Stimulated activated naive CD4-positive, alpha-beta T cell (primary cell): Measurements from ENCODE around the gene LINC00632.
A peak's percentile ranks its signal among the peaks of the same experiment; 100 is the strongest.
"Not testable (repeated sequence)": the region's sequence is repeated elsewhere in the genome, so short reads cannot be mapped to it uniquely, and the experiment has no call there.

Experiments used
- DNase-seq, 6 experiments: peaks; one replicate each; lab custom pipeline; 2025; lab: John Stamatoyannopoulos, UW

LINC00632 gene

DNA sequence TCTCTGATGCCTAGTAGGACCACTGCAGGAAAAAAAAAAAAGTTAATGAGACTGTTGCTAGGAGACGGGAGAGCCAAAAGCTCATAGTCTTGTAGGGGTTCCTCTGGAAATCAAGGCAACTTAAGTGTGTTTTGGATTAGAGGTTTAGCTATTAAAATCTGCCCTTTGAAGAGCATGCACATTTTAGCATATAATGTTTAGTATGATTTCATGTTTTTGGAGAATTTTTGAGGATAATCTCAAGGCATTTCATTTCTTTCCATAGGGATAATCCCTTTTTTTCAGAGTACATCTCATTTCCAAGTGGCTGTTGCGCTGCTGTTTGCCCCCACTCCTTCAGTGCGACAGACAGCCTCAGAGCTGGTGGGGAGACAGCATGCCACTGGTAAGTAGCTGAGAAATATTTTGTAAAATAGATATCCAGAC is at the start of gene LINC00632:
TSS of gene LINC00632 (plus strand) at position 339 of the 426 bp plus-strand sequence.
- no peak for DNase-seq

DNA sequence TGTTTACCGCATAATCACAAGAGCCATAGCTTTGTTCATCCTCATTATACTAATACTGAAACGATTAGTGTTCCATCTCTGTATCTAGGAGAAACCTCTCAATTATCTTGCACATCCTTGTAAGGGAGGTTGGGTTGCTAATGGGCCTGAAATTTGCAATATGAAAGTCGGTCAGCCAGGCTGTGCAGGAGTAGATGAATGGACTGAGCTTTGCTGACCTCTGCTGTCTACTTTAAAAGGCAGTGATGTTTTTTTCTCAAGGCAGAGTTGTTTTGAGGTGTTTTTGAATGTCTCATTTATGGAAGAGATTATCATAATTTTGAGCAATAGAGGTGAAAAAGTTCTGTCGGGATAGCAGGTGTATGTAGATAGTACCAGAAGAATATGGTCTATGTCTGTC is 47.9 kb upstream of the LINC00632 start:
- no peak for DNase-seq

GRCh38 chrX:140664939-140665338 is 44.6 kb upstream of the LINC00632 start:
- DNase-seq: peak in 1 of 6 experiments; percentile 1

DNA sequence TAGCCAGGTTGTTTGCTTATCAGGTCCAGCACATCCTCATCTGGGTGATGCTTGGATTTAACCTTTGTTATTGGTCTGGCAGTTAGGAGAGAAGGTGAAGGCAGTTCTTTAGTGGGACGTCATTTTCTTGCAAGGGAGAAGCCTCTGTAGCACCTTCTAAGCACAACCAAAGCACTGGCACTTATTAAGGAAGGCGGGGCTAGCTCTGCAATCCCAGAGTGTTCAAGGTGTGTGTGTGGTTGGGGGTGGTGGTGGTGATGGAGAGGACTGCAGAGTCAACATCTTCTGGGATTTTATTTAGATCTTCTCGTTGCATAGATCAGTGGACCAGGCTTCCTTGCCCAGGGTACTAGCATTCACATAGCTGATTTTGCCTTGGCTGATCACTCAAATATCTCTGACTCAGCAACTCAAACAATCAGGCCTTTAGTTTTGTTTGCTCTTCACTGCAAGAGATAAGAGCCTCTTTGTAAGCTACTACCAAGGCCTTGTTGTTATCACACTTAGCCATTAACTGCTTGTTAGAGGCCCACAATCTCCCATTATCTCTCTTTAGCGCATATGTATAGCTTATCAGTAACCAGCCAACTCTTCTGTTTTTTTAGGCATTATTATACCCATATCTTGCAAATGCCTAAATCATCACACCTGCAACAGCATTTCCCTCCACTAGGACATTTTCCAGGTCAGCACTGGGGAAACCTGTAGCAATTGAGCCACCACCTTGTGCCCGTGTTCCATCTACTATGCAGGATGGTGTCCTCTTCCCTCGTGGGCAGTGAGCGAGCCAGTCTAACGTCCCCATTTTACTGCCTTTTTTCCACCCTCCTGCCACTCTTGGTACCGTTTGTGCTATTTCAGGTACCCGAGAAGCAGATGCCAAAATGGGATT is 36.5 kb upstream of the LINC00632 start:
- no peak for DNase-seq

DNA sequence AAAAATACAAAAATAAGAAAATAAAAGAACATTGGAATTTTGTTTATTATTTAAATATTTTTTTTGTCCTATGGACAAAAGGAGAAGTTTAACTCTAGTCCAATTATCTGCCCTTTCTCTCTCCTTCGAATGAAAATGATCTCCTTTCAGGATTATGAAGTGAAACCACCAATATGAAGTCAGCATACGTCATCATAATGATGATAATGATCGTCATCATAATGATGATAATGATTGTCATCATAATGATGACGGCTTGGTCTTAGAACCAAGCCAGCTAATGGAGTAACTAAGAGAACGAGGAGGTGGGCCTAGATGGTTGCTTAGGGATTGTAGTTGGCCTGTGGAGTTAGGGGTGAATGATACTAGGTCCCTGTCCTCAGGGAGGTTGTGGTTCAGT is 21.9 kb upstream of the LINC00632 start:
- no peak for DNase-seq

- DNase-seq: not testable (repeated sequence)
These were observed 18.0 kb upstream of the LINC00632 start for GRCh38 chrX:140691596-140691995.

DNA sequence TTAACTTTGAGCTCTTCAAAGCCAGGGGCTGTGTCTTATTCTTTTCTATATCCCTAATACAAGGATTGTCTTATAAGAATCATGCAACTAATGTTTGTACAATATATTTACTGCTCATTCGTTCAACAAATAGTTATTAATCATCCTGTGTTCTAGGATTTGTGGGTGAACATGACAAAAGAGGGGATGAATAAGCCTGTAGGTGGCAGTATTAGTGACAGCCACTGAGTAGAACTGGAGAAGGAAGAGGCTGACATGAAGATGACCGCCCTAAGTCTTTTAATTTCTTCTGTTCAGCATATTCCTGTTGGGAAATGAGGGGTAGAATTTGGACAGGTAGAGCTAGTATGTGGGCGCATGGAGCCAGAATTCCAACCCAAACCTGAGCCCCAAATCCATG is 11.9 kb upstream of the LINC00632 start:
- no peak for DNase-seq

- DNase-seq: no peak
These were observed 8.1 kb upstream of the LINC00632 start for GRCh38 chrX:140701480-140701879.

GRCh38 chrX:140710710-140711109 is 1.2 kb downstream of the LINC00632 start:
- DNase-seq: no peak

GRCh38 chrX:140711894-140712293 is 2.3 kb downstream of the LINC00632 start:
- DNase-seq: no peak

- peak in 2 of 6 experiments; percentile 1 for DNase-seq
These were observed 3.0 kb downstream of the LINC00632 start for GRCh38 chrX:140712413-140713173.

DNA sequence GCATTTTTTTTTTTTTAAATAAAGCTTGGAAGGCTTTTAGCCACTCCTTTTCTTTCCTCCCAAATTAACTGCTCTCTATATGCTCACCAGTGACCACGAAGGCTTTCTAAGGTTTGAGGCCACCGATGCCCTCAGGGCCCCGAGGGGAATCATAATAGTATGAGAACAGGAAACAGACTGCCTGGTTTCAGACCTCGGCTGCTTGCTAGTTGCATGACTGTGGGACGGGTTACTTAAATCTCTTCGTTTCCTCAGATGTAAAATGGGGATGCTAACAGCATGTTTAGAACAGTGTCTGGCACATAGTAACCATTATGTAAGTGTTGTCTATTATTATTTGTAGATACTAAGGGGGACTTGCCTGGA is 3.6 kb downstream of the LINC00632 start:
- no peak for DNase-seq

DNA sequence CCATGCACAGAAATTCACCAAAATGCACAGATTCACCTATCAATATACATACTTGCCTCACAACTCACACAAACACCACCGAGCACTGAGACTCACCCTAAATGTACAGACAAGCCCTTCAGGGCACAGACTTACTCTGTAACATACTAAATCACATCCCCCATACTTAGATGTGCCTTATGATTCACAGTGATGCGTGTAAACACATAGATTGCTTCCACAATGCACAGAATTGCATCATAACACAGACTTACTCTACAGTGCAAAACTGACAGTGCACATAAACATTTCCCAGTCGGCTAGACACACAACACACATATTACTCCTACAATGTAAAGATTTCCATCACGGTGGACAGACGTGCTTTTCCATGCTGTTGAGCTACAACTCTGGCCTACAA is 6.2 kb downstream of the LINC00632 start:
- DNase-seq: no peak

DNA sequence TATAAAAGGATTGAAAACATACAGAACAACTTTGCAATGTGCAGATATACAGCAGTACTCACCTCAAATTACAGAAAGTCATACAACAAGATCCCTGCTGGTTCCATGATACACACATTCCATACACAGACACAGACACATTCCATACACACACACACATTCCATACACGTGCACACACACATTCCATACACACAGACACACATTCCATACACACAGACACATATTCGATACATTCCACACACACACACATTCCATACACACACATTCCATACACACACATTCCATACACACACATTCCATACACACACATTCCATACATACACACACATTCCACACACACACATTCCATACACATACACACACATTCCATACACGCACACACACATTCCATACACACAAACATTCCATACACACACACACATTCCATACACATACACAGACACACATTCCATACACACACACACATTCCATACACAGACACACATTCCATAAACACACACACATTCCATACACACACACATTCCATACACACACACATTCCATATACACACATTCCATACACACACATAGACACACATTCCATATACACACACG is 13.7 kb downstream of the LINC00632 start:
- DNase-seq: no peak

- no peak for DNase-seq
These were observed 14.8 kb downstream of the LINC00632 start for GRCh38 chrX:140724309-140724708.

DNA sequence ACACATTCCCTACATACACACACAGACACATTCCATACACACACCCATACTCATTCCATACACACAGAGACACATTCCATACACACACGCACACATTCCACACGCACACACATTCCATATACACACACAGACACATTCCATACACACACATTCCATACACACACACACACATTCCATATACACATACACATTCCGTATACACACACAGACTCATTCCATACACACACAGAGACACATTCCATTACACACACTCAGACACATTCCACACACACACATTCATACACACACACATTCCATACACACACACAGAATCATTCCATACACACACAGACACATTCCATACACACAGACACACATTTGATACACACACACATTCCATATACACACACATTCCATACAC is 15.2 kb downstream of the LINC00632 start:
- DNase-seq: no peak

DNA sequence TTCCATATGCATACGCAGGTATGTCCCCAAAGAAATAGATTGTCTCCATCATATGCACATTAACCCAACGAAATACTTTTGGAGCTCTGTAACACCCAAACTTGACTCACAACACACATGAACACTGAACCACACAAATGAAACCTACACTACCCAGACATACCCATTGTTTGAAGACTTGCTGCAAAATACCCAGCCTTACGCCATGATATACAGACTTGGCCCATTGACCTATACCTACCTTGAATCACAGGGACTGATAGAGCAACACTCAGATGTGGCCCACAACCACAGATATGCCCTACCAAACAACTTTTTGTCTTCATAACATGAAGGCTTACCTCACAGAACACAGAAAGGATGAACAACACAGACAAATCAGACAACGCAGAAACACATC is 15.9 kb downstream of the LINC00632 start:
- no peak for DNase-seq

- peak in 2 of 6 experiments; percentile 2 to 7 for DNase-seq
These were observed 24.3 kb downstream of the LINC00632 start for GRCh38 chrX:140733766-140734342.

DNA sequence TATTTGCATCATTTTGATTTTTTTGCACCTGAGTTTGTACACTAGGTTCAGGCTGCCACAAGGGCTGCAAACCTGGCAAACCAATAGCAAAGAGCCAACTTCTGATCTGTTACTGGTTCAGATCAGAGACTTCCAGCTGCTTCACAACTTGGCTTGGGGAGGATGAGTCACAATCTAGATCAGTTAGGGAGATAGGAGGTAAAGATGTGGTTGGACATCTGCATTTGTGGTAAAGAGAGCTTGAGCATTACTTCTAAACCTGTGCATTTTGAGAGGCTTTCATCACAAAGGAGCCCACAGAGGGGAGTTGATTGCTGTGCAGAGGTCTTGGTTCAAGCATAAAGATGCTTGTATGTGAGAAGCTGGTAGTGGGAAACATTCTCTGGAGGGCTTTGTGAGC is 34.5 kb downstream of the LINC00632 start:
- no peak for DNase-seq

- no peak for DNase-seq
These were observed 47.4 kb downstream of the LINC00632 start for GRCh38 chrX:140756941-140757340.

- peak in 3 of 6 experiments; percentile 8 to 17 (median 16) for DNase-seq
These were observed 52.5 kb downstream of the LINC00632 start for GRCh38 chrX:140762061-140762460.

GRCh38 chrX:140764401-140764919 is 54.9 kb downstream of the LINC00632 start:
- DNase-seq: no peak
